ENCODE data around the gene RAPGEF5.

The RAPGEF5 gene

DNA sequence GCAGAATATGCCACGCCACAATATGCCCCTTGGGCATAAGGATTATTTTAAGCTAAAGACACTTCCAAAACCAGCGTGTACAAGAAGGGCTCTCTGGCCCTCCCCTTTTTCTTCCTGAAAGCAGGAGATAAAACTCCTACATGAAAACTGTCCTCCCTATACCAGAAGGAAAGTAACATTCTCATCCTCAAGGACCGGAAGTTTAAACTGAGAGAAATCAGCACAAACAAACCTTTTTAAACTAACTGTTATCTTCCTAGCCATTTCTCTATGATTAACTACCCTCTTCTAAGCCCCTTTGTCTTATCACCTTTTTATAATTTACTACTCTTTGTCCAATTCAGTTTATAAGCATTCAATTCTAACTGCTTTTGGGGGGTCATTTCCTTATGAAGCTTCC lies 16.4 kb upstream of the RAPGEF5 start:
- TF ChIP-seq, protein P1, sequence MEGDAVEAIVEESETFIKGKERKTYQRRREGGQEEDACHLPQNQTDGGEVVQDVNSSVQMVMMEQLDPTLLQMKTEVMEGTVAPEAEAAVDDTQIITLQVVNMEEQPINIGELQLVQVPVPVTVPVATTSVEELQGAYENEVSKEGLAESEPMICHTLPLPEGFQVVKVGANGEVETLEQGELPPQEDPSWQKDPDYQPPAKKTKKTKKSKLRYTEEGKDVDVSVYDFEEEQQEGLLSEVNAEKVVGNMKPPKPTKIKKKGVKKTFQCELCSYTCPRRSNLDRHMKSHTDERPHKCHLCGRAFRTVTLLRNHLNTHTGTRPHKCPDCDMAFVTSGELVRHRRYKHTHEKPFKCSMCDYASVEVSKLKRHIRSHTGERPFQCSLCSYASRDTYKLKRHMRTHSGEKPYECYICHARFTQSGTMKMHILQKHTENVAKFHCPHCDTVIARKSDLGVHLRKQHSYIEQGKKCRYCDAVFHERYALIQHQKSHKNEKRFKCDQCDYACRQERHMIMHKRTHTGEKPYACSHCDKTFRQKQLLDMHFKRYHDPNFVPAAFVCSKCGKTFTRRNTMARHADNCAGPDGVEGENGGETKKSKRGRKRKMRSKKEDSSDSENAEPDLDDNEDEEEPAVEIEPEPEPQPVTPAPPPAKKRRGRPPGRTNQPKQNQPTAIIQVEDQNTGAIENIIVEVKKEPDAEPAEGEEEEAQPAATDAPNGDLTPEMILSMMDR (IDR thresholded peaks at IDR 0.05; ENCODE audit: low read depth, low read length, missing control alignments), result no peak
- H3K4me3 ChIP-seq (ENCODE audit: low read depth, low read length), result no peak overlapping the region
- DNase-seq (ENCODE audit: low read depth), result no peak

DNA sequence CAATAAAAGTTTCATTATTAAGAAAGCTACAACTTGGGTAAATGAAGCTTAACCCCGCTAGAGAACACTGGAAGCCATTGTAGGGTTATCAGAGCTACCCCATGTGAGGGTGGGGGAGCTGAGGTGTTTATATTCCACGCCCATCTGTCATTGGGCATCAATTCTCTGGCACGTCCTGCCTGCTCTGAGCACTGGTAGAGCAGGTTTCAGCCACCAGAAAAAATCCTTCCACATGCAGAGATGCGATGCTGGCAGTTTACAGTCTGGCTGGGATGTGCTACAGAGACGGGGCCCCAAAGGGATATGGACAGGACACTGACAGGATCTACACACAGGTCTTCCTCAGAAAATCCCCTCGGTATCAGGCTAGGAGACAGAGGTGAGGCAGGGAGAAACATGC lies 15.9 kb upstream of the RAPGEF5 start:
- TF ChIP-seq, protein P1 (IDR thresholded peaks at IDR 0.05; ENCODE audit: low read depth, low read length, missing control alignments), result no peak
- no peak for DNase-seq (ENCODE audit: low read depth)
- no peak overlapping the region for H3K4me3 ChIP-seq (ENCODE audit: low read depth, low read length)

DNA sequence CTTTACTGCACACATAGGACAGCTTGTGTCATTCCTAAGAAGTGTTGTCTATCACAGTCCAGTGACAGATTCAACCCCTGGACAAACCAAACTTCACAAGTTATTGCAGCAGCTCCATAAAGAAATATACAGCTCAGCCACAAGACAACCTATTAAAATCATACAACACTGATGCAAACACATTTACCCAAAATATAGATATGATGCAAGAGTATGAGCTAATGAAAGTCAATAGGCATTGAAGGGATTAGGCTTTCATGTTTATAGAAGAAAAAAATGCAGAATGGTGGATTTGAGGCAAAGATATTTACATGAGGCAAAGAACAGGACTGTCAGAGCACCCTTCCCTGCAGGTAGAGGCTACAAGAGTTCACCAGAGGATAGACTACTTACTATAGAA lies 14.9 kb upstream of the RAPGEF5 start:
- no peak for DNase-seq (ENCODE audit: low read depth)
- H3K4me3 ChIP-seq (ENCODE audit: low read depth, low read length), result no peak overlapping the region
- TF ChIP-seq, protein P1 (IDR thresholded peaks at IDR 0.05; ENCODE audit: low read depth, low read length, missing control alignments), result no peak

DNA sequence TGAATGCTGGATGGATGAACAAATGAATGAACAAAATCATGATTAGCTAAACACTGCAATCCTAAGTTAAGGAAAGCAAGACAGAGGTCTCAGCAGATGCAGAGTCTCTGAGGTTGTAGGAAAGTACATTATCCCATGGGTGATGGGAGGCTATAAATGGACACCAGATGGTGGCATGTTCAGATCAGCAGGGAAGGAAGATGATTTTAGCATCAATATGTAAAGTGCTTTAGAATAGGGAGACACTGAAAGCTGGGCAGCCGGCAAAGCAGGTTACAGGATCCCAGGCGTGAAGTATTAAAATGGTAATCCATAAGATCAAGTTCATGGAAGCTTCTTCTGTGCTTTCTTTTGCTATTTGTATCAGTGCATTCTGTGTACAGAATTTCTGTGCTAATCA lies 7.9 kb upstream of the RAPGEF5 start:
- no peak for DNase-seq (ENCODE audit: low read depth)
- no peak overlapping the region for H3K4me3 ChIP-seq (ENCODE audit: low read depth, low read length)

DNA sequence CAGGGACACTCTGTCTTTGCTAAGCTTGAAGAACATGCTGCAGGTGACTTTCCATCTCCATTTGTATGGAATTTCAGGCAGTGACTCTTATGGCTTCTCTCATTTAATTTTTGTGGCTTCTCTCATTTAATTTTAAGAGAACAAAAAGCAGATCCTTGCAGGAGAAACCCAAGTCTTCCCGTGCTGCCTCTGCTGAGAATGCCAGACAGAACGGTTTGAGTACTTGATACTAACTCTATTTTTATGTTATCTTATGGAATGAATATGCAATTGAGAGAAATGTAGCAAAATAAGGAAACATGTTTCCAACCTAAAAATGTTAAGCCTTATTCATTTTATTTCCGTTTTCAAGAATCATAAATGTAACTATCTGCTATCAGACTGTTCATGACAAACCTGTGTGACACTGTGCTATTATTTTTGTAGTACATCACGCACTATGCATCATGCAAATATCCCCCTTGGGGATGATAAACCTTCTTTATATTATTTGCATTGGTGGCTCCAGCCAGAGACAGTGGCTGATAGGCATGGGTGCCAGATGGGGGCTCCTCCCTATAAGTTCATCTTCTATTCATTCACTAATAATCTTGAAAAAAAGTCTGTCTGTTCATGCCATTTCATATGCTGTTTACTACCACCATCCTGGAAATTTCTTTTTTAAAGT lies 6.9 kb upstream of the RAPGEF5 start:
- TF ChIP-seq, protein P1 (IDR thresholded peaks at IDR 0.05; ENCODE audit: low read depth, low read length, missing control alignments), result no peak
- no peak for DNase-seq (ENCODE audit: low read depth)
- H3K4me3 ChIP-seq (ENCODE audit: low read depth, low read length), result no peak overlapping the region

More for the DNA sequence above, 7.9 kb upstream of the RAPGEF5 start:
- TF ChIP-seq, protein P1 (IDR thresholded peaks at IDR 0.05; ENCODE audit: low read depth, low read length, missing control alignments), result no peak

DNA sequence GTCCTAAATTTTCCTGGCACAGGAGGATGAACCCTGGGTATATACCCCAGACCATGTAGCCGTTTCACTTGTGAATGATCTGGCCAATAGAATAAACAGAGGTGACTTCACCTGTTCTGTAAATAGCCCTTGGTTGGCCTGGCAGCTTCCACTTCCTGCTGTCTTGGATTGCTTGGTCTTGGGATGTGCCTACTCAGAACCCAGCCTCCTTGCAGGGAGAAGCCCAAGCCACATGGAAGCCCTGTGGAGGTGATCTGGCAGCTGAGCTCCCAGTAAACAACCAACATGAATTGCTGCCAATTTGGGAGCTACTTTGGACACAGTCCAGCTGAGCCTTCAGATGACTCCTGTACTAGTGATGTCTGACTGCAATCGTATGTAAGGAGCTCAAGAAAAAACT lies 4.8 kb upstream of the RAPGEF5 start:
- DNase-seq (ENCODE audit: low read depth), result no peak
- no peak overlapping the region for H3K4me3 ChIP-seq (ENCODE audit: low read depth, low read length)
- TF ChIP-seq, protein P1 (IDR thresholded peaks at IDR 0.05; ENCODE audit: low read depth, low read length, missing control alignments), result no peak

DNA sequence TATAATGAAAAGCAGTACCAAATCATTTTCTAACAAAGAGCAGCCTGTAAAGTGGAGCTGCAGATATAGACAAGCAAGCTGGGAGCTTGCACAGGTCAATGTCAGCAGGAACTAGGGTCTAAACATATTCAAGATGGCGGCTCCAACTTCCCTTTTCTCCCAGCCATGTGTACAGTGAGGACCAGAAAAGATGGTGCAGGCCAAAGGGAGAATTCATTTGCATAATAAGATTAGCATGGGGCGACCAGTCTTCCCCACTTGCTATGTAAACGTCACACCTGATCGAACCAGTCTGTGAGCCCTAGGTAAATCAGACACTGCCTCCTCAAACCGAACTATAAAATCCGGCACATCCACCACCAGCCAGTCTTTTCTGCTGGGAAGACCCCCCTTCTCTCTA lies 4.4 kb upstream of the RAPGEF5 start:
- TF ChIP-seq, protein P1 (IDR thresholded peaks at IDR 0.05; ENCODE audit: low read depth, low read length, missing control alignments), result no peak
- no peak for DNase-seq (ENCODE audit: low read depth)
- H3K4me3 ChIP-seq (ENCODE audit: low read depth, low read length), result no peak overlapping the region
